ENCODE results near the gene PCSK5.
"Not testable (repeated sequence)": the region's sequence is repeated elsewhere in the genome, so short reads cannot be mapped to it uniquely, and the experiment has no call there.

The PCSK5 gene

DNA sequence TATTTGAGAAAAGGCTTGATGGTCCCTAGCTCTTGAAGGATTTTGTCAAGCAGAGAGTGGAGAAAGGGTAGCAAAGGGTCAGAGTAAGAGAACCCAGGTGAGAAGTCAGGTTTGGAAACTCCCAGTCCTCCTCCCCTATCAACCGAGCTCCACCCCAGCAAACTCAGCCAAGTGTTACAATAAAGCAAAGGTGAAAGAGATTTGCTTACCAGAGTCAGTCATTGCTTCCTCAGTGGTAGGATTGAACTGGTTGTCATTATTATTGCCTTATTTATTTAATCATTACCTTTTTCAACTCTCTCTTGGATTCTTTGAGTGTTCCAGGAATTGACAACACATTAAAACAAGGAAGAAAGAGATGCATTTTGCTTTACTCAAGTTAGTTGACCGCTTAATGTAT is 423.3 kb downstream of the PCSK5 start:
- DNase-seq (ENCODE audit: low read depth), result no peak

DNA sequence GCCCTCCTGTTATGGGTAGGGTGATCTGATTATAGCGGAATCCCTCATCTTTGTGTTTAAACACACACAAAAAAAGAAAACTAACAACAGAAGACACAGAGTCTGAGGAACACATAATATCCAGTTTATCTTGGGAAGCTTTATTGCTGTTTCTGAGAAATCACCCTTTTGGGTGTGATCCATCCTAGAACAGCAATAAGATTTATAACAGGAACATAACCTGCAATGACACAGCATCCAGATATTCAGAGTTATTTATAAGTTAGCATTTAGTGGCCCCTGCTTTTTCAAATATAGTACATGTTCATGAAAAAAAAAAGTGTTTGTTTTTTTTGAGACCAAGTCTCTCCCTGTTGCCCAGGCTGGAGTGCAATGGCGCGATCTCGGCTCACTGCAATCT is 423.8 kb downstream of the PCSK5 start:
- no peak for DNase-seq (ENCODE audit: low read depth)

DNA sequence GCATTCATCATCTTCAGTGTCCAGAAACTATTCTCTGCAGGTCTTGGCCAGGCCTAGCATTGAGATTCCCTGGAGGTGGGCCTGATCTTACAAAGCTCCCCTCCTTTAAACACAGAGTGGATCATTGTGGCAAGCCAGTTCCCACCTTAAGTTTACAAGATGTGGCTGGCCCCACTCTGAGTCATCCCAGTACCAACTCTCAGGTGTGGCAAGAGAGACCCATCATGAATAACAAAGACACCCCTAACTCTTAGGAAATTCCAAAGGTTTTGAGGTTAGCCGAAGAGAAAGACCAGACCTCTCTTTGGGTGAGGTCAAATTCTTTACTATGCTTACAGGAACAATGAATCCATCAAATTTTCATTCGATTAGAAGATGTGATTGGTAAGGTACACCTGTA is 425.6 kb downstream of the PCSK5 start:
- no peak for DNase-seq (ENCODE audit: low read depth)

DNA sequence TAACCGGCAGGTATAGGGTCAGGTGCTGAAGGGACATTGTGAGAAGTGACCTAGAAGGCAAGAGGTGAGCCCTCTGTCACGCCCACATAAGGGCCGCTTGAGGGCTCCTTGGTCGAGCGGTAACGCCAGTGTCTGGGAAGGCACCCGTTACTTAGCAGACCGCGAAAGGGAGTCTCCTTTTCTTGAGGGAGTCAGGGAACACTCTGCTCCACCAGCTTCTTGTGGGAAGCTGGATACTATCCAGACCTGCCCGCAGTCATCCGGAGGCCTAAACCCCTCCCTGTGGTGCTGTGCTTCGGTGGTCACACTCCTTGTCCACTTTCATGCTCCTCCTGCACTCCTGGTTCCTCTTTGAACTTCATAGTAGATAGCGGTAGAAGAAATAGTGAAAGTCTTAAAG is 429.0 kb downstream of the PCSK5 start:
- not testable (repeated sequence) for DNase-seq (ENCODE audit: low read depth)

DNA sequence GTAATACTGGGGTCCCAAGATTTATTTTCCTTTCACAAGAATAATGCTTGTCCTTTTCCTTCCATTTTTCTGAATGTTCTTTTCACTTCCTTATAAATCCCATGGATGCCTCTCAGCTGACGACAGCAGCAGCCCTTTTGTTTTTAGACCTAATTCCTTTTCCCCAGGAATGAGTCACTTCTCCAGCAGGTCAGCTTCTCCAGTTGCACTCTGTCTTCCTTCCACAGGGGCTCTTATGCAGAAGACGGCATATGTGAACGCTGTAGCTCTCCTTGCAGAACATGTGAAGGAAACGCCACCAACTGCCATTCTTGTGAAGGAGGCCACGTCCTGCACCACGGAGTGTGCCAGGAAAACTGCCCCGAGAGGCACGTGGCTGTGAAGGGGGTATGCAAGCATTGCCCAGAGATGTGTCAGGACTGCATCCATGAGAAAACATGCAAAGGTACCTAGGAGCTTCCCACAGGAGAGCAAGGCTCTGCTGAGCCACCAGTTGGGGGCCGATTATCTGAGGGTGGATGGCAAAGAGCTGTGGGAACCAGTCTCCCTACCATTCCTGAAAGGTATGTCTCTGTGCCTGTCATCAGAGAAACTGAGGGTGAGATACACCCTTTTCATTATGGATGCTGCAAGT is 430.8 kb downstream of the PCSK5 start:
- no peak for DNase-seq (ENCODE audit: low read depth)

DNA sequence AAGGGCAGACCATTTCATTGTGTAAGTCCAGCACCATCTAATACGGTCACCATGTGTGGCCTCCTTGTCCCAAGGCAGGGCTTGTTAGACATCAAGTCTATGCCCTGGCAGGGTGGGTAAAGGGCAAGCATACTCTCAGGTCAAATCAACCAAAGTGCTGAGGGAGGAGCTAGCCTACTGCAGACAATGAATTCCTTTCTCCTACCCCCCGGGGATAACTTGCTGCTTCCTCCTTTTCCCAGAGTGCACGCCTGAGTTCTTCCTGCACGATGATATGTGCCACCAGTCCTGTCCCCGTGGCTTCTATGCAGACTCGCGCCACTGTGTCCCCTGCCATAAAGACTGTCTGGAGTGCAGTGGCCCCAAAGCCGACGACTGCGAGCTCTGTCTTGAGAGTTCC is 432.3 kb downstream of the PCSK5 start:
- DNase-seq (ENCODE audit: low read depth), result no peak

DNA sequence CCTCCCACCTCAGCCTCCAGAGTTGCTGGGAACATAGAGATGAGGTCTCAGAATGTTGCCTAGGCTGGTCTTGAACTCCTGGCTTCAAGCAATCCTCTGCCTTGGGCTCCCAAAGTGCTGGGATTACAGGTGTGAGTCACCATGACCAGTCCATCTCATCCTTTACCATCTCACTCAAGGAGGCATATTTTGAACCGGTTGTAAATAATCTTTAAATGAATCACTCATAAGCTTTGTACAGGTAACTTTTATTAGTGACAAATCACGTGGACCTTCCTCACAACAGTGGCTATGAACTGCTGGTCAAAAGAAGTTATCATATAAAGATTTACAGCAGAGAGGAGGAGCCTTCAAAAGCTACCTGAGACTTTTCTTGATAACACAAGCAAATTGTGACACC is 433.0 kb downstream of the PCSK5 start:
- no peak for DNase-seq (ENCODE audit: low read depth)

DNA sequence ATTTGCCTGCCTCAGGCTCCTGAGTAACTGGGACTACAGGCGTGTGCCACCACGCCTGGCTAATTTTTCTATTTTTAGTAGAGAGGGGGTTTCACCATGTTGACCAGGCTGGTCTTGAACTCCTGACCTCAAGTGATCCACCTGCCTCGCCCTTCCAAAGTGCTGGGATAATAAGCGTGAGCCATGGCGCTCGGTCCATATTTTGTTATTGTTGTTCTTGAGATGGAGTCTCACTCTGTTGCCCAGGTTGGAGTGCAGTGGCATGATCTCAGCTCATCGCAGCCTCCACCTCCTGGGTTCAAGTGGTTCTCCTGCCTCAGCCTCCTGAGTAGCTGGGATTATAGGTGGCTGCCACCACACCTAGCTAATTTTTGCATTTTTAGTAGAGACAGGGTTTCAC is 433.6 kb downstream of the PCSK5 start:
- DNase-seq (ENCODE audit: low read depth), result not testable (repeated sequence)

DNA sequence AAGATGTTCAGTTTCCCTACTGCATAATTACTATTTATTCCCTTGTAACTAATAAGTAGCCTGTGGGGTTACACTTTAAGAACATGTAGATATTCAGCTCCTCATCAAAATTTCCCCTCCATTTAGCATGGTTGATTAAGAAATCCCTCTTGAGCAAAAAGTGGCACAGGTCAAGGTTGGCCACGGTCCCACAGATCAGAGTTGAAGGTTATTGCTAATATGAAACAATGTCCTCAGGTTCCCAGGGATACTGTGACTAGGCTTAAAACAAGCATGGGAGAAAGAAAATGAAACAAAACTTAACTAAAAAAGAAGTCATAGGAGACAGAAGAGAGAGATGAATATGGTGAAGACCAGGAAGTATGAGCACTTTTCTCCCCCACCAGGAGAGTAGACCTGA is 439.6 kb downstream of the PCSK5 start:
- DNase-seq (ENCODE audit: low read depth), result no peak

DNA sequence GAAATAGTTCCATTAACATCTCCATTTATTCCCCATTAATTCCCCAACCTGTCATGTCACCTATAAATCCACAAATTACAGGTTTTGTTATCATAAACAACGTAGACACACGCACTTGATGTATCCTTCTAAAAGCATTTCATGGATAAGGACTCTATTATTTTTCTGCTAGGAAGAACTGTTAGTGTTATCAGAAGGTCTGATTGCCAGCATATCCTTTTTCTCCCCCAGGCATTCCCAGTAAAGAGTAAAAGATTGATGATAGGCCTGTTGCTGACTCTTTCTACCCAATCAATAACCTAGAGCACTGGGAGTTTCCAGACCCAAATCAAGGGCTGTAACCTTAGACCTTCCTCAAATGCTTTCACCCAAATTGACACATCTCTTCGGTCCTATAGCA is 442.9 kb downstream of the PCSK5 start:
- no peak for DNase-seq (ENCODE audit: low read depth)

DNA sequence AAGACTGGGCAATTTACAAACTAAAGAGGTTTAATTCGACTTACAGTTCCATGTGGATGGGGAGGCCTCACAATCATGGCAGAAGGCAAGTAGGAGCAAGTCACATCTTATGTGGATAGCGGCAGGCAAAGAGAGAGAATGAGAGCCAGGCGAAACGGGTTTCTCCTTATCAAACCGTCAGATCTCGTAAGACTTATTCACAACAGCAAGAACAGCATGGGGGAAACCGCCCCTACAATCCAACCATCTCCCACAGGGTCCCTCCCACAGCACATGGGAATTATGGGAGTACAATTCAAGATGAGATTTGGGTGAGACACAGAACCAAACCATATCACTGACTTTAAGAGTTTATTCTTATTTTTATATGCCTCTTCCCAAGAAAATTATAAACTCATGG is 443.5 kb downstream of the PCSK5 start:
- no peak for DNase-seq (ENCODE audit: low read depth)

DNA sequence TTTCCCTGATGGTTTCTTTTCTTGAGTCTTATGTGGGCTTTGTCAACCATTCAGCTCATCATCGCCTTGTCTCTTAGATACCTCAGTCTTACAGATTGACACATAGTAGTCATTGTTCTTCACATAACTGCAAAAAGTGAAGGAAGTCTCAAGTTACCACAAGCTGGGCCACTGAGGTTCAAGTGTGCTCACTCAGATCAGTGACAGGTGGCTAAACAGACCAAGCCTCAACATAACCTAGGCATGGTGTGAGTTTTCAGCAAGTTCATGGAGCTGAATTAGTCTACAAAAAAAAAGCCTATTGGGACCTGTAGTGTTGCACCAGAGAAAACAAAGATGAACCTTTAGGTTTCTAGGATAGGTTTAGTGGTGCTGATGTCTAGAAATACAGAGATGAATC is 445.6 kb downstream of the PCSK5 start:
- no peak for DNase-seq (ENCODE audit: low read depth)

DNA sequence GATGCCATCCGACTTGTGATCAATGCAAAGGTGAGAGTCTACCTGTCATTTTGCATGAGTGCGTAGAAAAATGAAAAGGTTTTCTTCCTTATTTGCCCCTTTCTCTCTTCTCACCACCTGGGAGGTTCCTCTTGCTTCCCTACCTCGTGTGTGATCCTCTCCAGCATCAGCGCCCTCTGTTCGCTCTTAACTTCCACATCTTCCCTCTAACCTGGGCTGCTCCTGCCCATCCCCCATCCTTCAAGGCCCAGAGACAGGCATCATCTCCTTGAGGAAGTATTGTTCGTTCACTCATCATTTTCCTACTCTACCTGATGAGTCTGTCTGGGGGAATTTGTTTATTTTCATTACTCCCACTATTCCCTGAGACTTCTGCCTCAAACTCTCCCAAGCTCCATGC is 447.9 kb downstream of the PCSK5 start:
- no peak for DNase-seq (ENCODE audit: low read depth)

DNA sequence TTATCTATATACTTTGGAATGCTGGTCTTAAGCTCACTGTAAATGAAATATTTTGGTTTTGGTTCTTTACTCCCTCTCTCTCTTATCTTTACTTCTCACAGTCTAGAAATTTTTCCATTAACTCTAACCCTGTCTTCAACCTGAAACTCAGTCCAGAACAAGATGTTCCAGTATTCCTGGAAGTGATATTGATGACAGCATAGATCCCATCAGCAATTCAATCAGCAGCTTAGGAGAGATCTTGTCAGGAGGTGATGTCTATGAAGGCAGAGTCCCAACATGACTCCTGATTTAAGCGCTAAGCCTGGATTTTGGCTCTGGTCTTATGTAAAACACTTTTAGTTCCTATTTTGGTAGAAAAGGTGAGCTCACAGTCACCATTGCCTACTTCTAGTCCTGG is 451.1 kb downstream of the PCSK5 start:
- DNase-seq (ENCODE audit: low read depth), result no peak

DNA sequence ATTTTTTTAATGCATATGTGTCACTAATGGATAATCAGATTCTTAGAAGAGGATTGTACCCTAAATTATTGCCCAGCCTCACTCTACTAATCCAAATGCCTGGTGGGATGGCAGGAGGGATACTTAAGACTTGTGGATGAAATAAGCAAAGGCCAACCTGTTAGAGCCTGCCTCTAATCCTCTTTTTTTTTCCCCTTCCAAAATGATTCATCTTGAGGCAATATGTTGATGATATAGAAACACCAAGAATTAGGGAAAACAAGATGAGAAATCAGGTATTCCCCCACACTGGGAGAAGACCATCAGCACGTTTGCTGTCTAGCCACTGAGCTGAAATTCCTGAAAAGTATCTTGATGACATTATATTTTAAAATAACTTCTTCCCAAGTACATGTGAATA is 451.7 kb downstream of the PCSK5 start:
- no peak for DNase-seq (ENCODE audit: low read depth)

DNA sequence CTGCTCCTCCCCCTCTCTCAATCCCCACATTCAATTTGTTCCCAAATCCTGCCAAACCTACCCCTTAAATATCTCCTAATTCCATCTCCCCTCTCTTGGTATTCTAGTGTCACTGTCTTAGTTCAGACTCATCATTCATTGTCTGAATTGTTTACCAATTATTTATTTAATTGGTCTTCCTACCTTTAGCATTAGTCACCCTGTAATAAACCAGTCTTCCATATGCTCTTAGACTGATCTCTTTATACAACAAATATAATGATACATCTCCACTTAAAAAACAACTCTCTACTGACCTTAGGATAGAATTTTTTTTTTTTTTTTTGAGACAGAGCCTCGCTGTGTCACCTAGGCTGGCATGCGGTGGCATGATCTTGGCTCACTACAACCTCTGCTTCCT is 452.4 kb downstream of the PCSK5 start:
- no peak for DNase-seq (ENCODE audit: low read depth)

DNA sequence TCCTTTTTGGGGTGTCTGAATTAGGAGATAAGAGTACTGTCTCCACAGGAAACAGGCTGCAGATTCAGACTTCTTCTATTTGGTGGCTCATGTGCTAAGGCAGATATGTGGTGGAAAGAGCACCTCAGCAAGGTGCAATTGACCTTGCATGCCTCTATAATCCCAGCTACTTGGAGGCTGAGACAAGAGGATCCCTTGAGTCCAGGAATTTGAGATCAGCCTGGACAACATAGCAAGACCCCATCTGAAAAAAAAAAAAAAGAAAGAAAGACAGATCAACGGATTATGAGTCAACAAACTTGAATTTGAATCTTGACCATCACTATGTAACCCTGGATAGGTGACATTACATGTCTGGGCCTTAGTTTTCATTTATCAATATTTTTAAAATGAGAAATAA is 459.4 kb downstream of the PCSK5 start:
- DNase-seq (ENCODE audit: low read depth), result no peak

DNA sequence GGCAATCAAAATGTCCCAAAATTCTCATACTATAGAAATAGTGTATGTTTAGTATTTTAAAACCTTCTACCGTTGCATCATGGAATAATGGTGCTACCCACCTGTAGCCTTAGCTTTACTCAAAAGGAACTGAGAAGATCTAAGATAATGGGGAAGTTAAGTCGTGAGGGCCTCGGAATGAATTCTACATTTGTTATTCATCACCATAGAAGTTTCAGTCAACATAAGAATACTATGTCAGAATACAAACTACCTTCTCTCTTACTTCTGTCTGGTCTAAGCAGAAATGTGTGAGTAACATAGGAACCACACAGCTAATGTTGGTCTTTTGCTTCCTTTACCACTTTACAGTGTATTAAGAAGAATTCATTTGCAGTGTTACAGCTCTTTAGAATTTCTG is 460.5 kb downstream of the PCSK5 start:
- DNase-seq (ENCODE audit: low read depth), result no peak

DNA sequence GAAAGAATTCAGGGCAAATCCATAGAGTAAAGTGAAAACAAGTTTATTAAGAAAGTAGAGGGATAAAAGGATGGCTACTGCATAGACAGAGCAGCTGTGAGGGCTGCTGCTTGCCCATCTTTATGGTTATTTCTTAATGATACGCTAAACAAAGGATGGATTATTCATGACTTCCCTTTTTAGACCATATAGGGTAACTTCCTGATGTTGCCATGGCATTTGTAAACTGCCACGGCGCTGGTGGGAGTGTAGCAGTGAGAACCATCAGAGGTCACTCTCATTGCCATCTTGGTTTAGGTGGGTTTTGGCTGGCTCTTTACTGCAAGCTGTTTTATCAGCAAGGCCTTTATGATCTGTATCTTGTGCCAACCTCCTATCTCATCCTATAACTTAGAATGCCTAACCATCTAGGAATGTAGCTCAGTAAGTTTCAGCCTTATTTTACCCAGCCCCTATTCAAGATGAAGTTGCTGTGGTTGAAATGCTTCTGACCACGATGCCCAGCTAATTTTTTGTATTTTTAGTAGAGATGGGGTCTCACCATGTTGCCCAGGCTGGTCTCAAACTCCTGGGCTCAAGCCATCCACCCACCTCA is 461.6 kb downstream of the PCSK5 start:
- DNase-seq (ENCODE audit: low read depth), result no peak

DNA sequence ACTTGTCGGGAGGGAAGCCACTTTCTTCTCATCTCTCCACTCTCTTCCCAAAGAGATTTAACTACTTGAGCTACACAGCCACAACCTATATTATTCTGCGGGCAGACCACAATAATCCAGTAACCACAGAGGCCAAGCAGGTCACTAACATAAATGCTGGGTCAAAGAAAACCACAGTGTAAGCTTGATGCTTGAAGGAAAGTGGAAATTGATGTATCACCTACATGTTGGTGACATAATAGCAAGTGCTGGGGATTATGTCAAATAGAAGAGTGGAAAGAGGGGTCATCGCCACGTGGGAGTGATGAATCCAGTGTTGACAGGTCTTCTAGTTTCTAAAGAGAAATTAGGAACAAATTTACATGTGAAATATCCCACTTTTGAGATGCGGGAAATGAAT is 462.8 kb downstream of the PCSK5 start:
- DNase-seq (ENCODE audit: low read depth), result no peak

DNA sequence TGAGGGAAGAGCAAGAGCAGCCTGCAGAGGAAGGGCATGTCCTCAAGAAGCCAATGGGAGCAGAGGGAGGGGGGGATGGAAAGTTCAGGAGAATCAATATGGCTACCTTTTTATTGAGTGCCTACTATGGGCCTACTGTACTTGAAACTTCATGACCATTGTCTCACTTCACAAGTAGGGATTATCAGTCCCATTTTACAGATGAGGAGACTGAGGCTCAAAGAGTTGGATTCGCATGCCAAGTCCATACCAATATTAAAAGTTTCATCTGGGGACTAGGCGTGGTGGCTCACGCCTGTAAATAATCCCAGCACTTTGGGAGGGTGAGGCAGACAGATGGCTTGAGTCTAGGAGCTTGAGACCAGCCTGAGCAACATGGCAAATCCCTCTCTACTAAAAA is 463.7 kb downstream of the PCSK5 start:
- no peak for DNase-seq (ENCODE audit: low read depth)

DNA sequence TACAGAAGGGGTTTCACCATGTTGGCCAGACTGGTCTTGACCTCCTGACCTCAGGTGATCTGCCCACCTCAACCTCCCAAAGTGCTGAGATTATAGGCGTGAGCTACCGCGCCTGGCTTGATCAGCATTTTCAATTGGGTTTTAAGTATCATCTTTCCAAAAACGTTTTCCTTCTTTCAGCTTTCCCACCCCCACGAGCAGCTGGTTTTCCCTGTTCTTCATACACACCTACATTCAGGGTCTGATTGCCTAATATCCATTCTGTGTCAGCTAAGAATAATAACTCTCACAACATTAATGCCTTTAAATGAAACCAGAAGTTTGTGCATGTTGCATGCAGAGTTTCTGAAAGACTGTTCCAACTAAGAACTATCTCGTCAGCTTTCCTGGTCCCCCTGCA is 465.4 kb downstream of the PCSK5 start:
- DNase-seq (ENCODE audit: low read depth), result no peak

DNA sequence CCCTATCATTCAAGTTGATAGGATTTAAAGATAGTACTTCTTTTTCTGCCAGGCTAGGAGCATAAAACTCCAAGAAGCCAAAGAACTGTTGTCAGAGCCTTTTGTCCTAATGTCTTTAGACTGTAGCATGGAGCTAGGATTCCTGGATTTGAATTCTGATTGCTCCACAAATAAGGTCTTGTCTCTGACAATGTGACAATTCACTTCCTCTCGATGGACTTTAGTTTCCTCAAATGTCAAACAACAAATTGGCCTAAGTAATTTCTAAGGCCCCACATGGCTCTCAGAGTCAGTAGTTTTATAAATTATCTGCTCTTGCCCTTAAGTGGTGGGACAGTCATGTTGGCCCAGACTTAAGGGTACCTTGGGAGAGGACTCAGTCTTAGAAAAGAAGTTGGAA is 467.1 kb downstream of the PCSK5 start:
- DNase-seq (ENCODE audit: low read depth), result no peak

DNA sequence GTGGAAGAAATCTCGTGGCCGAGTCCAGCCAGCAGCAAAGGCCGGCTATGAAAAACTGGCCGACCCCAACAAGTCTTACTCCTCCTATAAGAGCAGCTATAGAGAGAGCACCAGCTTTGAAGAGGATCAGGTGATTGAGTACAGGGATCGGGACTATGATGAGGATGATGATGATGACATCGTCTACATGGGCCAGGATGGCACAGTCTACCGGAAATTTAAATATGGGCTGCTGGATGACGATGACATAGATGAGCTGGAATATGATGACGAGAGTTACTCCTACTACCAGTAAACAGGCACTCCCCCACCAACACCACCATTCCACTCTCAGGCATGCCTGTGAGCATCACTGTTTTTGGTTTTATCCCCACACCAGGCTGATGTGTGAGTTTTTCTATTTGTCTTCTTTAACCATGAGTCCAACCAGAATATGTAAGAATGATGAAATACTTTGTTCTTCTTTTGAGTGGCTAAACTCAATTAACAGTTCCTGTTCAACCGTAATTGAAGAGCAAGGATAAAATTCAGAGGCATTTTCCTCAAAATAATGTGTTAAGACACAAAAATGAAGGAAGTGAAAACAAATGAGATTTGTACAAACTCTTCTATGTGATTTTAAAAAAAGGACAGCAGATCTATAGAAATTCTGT is 468.3 kb downstream of the PCSK5 start:
- no peak for DNase-seq (ENCODE audit: low read depth)
